Bronchial epithelial cell (primary cell): ENCODE data around the gene CTSL. TPM values are rescaled to one million over a fixed set of nuclear protein-coding genes. Genes with fewer than 3 reads are reported as not detected.
A peak's percentile ranks its signal among the peaks of the same experiment; 100 is the strongest.
"Not testable (repeated sequence)": the region's sequence is repeated elsewhere in the genome, so short reads cannot be mapped to it uniquely, and the experiment has no call there.

Source experiments
- DNase-seq: peaks from one replicate; pipeline ENCODE4 v3.0.0-alpha.2; 2010; ENCODE audit warnings: low read depth
- FAIRE-seq: peaks from 2 replicates; lab custom pipeline; 2011; peaks lifted over from hg19 to GRCh38; lab: Jason Lieb, UNC
- H3K27me3 ChIP-seq: 2 replicates; pipeline ENCODE4 v1.5.1; 2011; ENCODE audit warnings: low read length; ENCODE audit not compliant: control insufficient read depth, insufficient read depth
- H3K36me3 ChIP-seq: 2 replicates; pipeline ENCODE4 v1.5.1; 2011; ENCODE audit warnings: low read length; ENCODE audit not compliant: control insufficient read depth, insufficient read depth
- H3K4me3 ChIP-seq: 2 replicates; pipeline ENCODE4 v1.5.1; 2011; ENCODE audit warnings: mild to moderate bottlenecking, low read depth, low read length, control low read depth
- total RNA-seq: library from RNA; depleted of rRNA; stranded (reverse); fragments of >200 nt; gene quantifications from 2 replicates; pipeline ENCODE4 v1.2.1, GENCODE V29; 2014
- TF ChIP-seq, protein P1 (sequence below): IDR thresholded peaks from 2 replicates; pipeline ENCODE4 v1.5.1; 2011; ENCODE audit warnings: mild to moderate bottlenecking, moderate library complexity, low read length, control low read depth, inconsistent platforms; ENCODE audit not compliant: insufficient read depth, severe bottlenecking

The CTSL gene
- total RNA-seq, 1 donor from 2014 or later = 107 TPM

DNA sequence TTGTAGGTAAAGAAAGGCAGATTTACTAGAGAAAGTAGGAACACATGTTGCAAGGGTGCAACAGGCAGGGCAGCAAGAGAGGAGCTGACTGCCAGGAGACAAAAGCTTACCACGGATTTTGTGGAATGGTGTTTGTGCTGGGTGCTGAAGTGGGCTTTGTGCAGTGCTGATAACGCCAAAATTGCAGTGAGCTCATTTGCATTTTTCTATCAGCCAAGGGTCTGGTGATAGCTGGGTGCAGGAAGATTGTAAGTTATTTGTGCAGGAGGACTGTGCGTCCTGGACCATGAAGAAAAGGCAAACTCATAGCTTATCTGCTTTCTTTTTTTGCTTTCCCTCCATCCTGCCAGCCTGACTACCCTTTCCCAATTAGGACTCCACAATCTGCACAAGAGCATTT is 13.6 kb downstream of the CTSL start:
- TF ChIP-seq, protein P1, sequence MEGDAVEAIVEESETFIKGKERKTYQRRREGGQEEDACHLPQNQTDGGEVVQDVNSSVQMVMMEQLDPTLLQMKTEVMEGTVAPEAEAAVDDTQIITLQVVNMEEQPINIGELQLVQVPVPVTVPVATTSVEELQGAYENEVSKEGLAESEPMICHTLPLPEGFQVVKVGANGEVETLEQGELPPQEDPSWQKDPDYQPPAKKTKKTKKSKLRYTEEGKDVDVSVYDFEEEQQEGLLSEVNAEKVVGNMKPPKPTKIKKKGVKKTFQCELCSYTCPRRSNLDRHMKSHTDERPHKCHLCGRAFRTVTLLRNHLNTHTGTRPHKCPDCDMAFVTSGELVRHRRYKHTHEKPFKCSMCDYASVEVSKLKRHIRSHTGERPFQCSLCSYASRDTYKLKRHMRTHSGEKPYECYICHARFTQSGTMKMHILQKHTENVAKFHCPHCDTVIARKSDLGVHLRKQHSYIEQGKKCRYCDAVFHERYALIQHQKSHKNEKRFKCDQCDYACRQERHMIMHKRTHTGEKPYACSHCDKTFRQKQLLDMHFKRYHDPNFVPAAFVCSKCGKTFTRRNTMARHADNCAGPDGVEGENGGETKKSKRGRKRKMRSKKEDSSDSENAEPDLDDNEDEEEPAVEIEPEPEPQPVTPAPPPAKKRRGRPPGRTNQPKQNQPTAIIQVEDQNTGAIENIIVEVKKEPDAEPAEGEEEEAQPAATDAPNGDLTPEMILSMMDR = no peak
- Histone ChIP-seq H3K36me3 (no peaks in the 10 kb centered on the region), H3K4me3 (no peak overlapping the region), H3K27me3 (no peaks in the 10 kb centered on the region)
- FAIRE-seq (no peak), DNase-seq (no peak)

DNA sequence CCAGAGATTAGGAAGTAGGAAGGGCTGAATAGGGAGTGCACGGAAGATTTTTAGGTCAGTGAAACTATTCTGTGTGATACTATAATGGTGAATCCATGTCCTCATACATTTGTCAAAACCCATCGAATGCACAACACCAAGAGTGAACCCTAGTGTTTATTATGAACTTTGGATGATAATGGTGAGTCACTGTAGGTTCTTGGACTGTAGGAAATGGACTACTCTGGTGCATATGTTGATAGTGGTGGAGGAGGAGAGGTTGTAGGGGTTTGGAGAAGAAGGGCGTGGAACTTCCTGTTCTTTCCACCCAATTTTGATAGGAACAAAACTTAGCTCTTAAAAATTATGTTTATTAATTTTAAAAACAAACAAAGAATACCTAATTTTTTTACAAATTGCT is 14.3 kb downstream of the CTSL start:
- TF ChIP-seq, protein P1 = no peak
- FAIRE-seq (no peak), DNase-seq (no peak)
- Histone ChIP-seq H3K4me3 (no peak overlapping the region), H3K27me3 (no peaks in the 10 kb centered on the region), H3K36me3 (no peaks in the 10 kb centered on the region)

DNA sequence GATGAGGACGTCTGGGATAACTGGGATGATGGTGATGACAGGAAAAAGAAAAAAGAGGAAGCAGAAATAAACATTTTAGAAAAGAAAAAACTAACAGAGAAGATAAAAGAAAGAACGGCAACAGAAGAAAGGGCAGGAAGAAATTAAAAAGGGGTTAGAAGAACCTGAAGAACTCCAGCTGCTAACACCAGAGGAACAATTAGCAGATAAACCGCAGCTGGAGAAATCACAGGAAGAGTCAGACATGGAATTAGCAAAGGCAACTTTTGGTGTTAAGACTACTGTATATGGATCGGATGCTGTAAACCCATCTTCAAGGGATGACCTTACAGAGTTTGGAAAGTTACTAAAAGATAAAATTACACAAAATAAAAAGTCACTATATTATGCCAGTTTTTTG is 15.4 kb downstream of the CTSL start:
- TF ChIP-seq, protein P1 = no peak
- FAIRE-seq (no peak), DNase-seq (no peak)
- Histone ChIP-seq H3K36me3 (no peaks in the 10 kb centered on the region), H3K4me3 (no peak overlapping the region), H3K27me3 (no peaks in the 10 kb centered on the region)

DNA sequence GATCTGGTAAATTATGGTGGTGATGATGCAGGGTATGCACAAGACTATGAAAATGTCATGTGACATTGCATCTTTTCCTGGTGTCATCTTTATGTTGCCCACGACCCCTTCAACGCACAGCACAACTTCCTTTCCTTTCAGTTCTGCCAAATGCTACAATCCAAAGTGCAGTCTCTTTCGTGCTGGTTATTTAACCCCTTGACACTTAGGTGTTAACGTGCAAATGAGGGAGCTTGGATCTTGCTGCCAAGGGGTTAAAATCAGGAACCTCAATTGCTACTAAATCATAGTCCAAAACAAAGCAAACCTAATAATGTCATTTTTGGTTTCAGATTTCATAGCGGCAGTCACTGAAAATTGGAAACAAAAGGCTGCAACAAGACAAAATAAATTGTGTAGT is 16.0 kb downstream of the CTSL start:
- TF ChIP-seq, protein P1 = no peak
- FAIRE-seq (no peak), DNase-seq (no peak)
- H3K4me3 ChIP-seq = no peak overlapping the region
- no peaks in the 10 kb centered on the region for H3K27me3 ChIP-seq
- H3K36me3 ChIP-seq = no peaks in the 10 kb centered on the region

DNA sequence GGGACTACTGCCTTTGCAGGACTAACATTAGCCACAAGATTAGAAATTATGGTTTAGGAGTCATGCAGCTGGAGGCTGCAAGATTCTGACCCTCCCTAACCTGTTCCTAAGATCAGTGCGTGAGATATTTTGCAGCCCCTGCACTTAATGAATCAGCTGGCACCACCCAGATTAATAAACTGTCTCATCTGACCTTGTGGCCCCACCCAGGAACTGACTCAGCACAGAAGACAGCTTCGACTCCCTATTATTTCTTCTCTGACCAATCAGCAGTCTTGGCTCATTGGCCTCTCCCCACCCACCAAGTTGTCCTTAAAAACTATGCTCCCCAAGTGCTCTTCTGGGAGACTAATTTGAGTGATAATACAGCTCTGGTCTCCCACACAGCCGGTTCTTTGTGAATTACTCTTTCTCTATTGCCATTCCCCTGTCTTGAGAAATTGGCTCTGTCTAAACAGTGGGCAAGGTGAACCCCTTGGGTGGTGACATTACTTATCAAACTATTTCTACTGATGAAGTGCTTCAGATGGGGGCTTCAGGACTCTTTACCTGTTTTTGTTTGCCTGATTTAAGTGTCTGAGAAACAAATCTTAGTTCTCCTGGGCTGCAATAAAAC is 17.0 kb downstream of the CTSL start:
- H3K27me3 ChIP-seq = no peaks in the 10 kb centered on the region
- H3K36me3 ChIP-seq = no peaks in the 10 kb centered on the region
- DNase-seq = peak; percentile 79
- no peak overlapping the region for H3K4me3 ChIP-seq
- TF ChIP-seq, protein P1 = no peak
- no peak for FAIRE-seq

DNA sequence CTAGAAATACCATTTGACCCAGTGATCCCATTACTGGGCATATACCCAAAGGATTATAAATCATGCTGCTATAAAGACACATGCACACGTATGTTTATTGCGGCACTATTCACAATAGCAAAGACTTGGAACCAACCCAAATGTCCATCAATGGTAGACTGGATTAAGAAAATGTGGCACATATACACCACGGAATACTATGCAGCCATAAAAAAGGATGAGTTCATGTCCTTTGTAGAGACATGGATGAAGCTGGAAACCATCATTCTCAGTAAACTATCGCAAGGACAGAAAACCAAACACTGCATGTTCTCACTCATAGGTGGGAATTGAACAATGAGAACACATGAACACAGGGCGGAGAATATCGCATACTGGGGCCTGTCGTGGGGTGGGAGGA is 18.3 kb downstream of the CTSL start:
- not testable (repeated sequence) for H3K36me3 ChIP-seq, DNase-seq, H3K4me3 ChIP-seq, FAIRE-seq, H3K27me3 ChIP-seq
